K562 (cell line): ENCODE measurements around the gene PRSS23. TPM values are rescaled to one million over a fixed set of nuclear protein-coding genes. Genes with fewer than 3 reads are reported as not detected.

Experiments used
- ATAC-seq: fragments of 200-7000 bp; cut with Tn5 transposase; 3 replicates; pipeline ENCODE4 v1.9.1; 2020; ENCODE audit warnings: moderate library complexity
- BruUV-seq: library from RNA; stranded (reverse); fragments of 400-500 nt; replicated peaks from 2 replicates; lab custom pipeline; 2021; lab: Mats Ljungman, UMichigan
- CTCF ChIA-PET: fragments of 300-600 bp; formaldehyde crosslinking; extraction: SDS; loops from one replicate; lab custom pipeline; 2021; ENCODE audit warnings: low intra/inter-chr PET ratio; lab: Yijun Ruan, JAX
- POLR2A ChIA-PET: fragments of 300-600, 350-650 bp; sonication (Branson Sonifier 250); formaldehyde crosslinking; extraction: SDS; loops from one replicate; lab custom pipeline; 2021; ENCODE audit warnings: antibody characterized with exemption, inconsistent platforms; lab: Yijun Ruan, JAX
- DNase-seq, 4 experiments: peaks; one replicate each; pipeline versions ENCODE4 v3.0.0 to v3.0.0-alpha.2; 2011 to 2018; ENCODE audit warnings: low spot score in 3 of 4, mixed read lengths in 3 of 4; ENCODE audit errors: extremely low read depth in 1 of 4
- FAIRE-seq: peaks from 2 replicates; lab custom pipeline; 2011; peaks lifted over from hg19 to GRCh38; lab: Jason Lieb, UNC
- H2AFZ ChIP-seq: 2 replicates; pipeline ENCODE4 v1.6.0; 2011; ENCODE audit warnings: low read depth, low read length, control low read depth, inconsistent platforms
- H3K27ac ChIP-seq: fragments of 200-600 bp; 3 replicates; pipeline ENCODE4 v1.8.0; 2011; ENCODE audit warnings: low read depth, mild to moderate bottlenecking, control low read depth, inconsistent platforms, low read length, moderate library complexity, mixed read lengths; ENCODE audit errors: extremely low read depth
- H3K27me3 ChIP-seq, 2 experiments: fragments of 300-600 bp in 1 of 2; 2 replicates in 1 of 2; 3 replicates in 1 of 2; pipeline versions ENCODE4 v1.6.0 to v1.8.0; 2011; ENCODE audit warnings: inconsistent platforms in 2 of 2, low read length in 2 of 2, mild to moderate bottlenecking in 1 of 2, mixed read lengths in 1 of 2, moderate library complexity in 1 of 2; ENCODE audit not compliant: control insufficient read depth in 2 of 2, insufficient read depth in 2 of 2
- H3K36me3 ChIP-seq: fragments of 300-600 bp; 3 replicates; pipeline ENCODE4 v1.8.0; 2011; ENCODE audit warnings: mild to moderate bottlenecking, low read length, inconsistent platforms; ENCODE audit not compliant: control insufficient read depth, insufficient read depth
- H3K4me1 ChIP-seq, 2 experiments: fragments of 200-600 bp in 1 of 2; replicated peaks in 1 of 2; 2 replicates in 1 of 2; 3 replicates in 1 of 2; pipeline versions ENCODE4 v1.5.1 to v1.8.0; 2011; ENCODE audit warnings: inconsistent platforms in 2 of 2, low read length in 2 of 2, mild to moderate bottlenecking in 1 of 2, mixed read lengths in 1 of 2, moderate library complexity in 1 of 2; ENCODE audit not compliant: control insufficient read depth in 2 of 2, insufficient read depth in 2 of 2
- H3K4me2 ChIP-seq: 2 replicates; pipeline ENCODE4 v1.6.1; 2011; ENCODE audit warnings: low read length, control low read depth, inconsistent platforms, mixed read lengths; ENCODE audit not compliant: insufficient read depth
- H3K4me3 ChIP-seq: fragments of 200-600 bp; sonication (generic), shearing (Covaris generic); 2 replicates; pipeline ENCODE4 v1.5.1; 2016; ENCODE audit warnings: control low read depth, inconsistent platforms
- H3K79me2 ChIP-seq: fragments of 200-600 bp; 3 replicates; pipeline ENCODE4 v1.8.0; 2011; ENCODE audit warnings: low read length, inconsistent platforms; ENCODE audit not compliant: control insufficient read depth, insufficient read depth
- H3K9ac ChIP-seq, 2 experiments: 2 replicates each; pipeline versions ENCODE4 v1.6.0 to v1.6.1; 2011; ENCODE audit warnings: low read depth in 2 of 2, low read length in 2 of 2, control low read depth in 1 of 2, inconsistent platforms in 1 of 2, mild to moderate bottlenecking in 1 of 2, mixed read lengths in 1 of 2; ENCODE audit not compliant: insufficient read depth in 1 of 2
- H3K9me1 ChIP-seq: one replicate; pipeline ENCODE4 v1.6.0; 2011; ENCODE audit warnings: inconsistent platforms, mild to moderate bottlenecking, low read length, moderate library complexity; ENCODE audit not compliant: control insufficient read depth, insufficient read depth
- H3K9me3 ChIP-seq: replicated peaks from 2 replicates; pipeline ENCODE4 v1.5.1; 2011; ENCODE audit warnings: low read depth, low read length, inconsistent platforms; ENCODE audit not compliant: control insufficient read depth, insufficient read depth
- H4K20me1 ChIP-seq: replicated peaks from 2 replicates; pipeline ENCODE4 v1.6.1; 2011; ENCODE audit warnings: low read length, inconsistent platforms, mixed read lengths; ENCODE audit not compliant: control insufficient read depth, insufficient read depth
- ATF4 ChIP-seq: fragments of 450-650 bp; formaldehyde crosslinking; IDR thresholded peaks from 2 replicates; pipeline ENCODE4 v1.4.0; 2022; ENCODE audit warnings: mild to moderate bottlenecking, moderate library complexity
- CBX5 ChIP-seq: IDR thresholded peaks from 2 replicates; pipeline ENCODE4 v1.6.1; 2014; ENCODE audit warnings: low read depth, borderline replicate concordance
- CEBPB ChIP-seq: fragments of 450-650 bp; IDR thresholded peaks from 2 replicates; pipeline ENCODE4 v1.6.1; 2016; ENCODE audit warnings: missing genetic modification characterization, missing compliant biosample characterization
- MEIS2 ChIP-seq: fragments of 450-650 bp; IDR thresholded peaks from 2 replicates; pipeline ENCODE4 v1.6.1; 2014; ENCODE audit warnings: mild to moderate bottlenecking; ENCODE audit not compliant: partially characterized antibody
- PBX2 ChIP-seq, 2 experiments: IDR thresholded peaks in 1 of 2; conservative IDR thresholded peaks in 1 of 2; 2 replicates each; pipeline ENCODE4 v1.6.1; 2016; ENCODE audit warnings: low read depth in 2 of 2, mild to moderate bottlenecking in 1 of 2, missing compliant biosample characterization in 1 of 2, missing genetic modification characterization in 1 of 2, moderate library complexity in 1 of 2
- PKNOX1 ChIP-seq: fragments of 450-650 bp; IDR thresholded peaks from 2 replicates; pipeline ENCODE4 v1.6.1; 2016
- TAF1 ChIP-seq: IDR thresholded peaks from 2 replicates; pipeline ENCODE4 v1.6.1; 2011; ENCODE audit warnings: mild to moderate bottlenecking, low read length, moderate library complexity; ENCODE audit not compliant: insufficient read depth, control insufficient read depth, severe bottlenecking; ENCODE audit errors: extremely low read depth
- ZNF146 ChIP-seq: IDR thresholded peaks from one replicate; pipeline ENCODE4 v1.6.1; 2018; ENCODE audit warnings: missing compliant biosample characterization; ENCODE audit not compliant: unreplicated experiment
- ZNF263 ChIP-seq: sonication (generic); formaldehyde crosslinking; IDR thresholded peaks from 2 replicates; pipeline ENCODE4 v1.8.0; 2022; ENCODE audit warnings: mild to moderate bottlenecking, missing genetic modification reagents, borderline replicate concordance
- WGBS: fragments of 100-300 bp; shearing (Covaris generic); methylation state at CpG from one replicate; pipeline ENCODE4 v1.1.6; 2016; ENCODE audit warnings: low coverage, mixed read lengths; ENCODE audit not compliant: insufficient coverage; ENCODE audit errors: missing lambda C conversion rate; 5-methylcytosine and 5-hydroxymethylcytosine counted together
- in situ Hi-C: fragments of 300-500 bp; cut with MboI; formaldehyde crosslinking; loops from 4 replicates; pipeline ENCODE4 v1.15.0; 2018; ENCODE audit warnings: inconsistent platforms, mixed read lengths
- intact Hi-C: fragments of 100-400 bp; cut with micrococcal nuclease; formaldehyde crosslinking; loops from 2 replicates; pipeline ENCODE4 v1.14.2; 2022
- polyA plus RNA-seq, 8 experiments: library from polyadenylated mRNA; depleted of rRNA in 4 of 8; stranded (reverse) in 5 of 8; unstranded in 3 of 8; fragments of >200 nt; fragmentation: Nextera tagmentation in 2 of 8; fragmentation: Illumina TruSeq in 1 of 8; extraction: Ambion mirVana in 2 of 8; extraction: Trizol in 1 of 8; gene quantifications; 2 replicates each; pipeline versions ENCODE4 v1.2.1 to v1.2.3, GENCODE V29; 2011 to 2014; ENCODE audit warnings: inconsistent platforms in 1 of 8, missing spikeins in 1 of 8
- total RNA-seq, 7 experiments: library from RNA; depleted of rRNA in 6 of 7; stranded (reverse); fragments of >200 nt in 6 of 7; fragmentation: Illumina TruSeq in 2 of 7; extraction: Trizol in 2 of 7; gene quantifications; 2 replicates each; pipeline versions ENCODE4 v1.2.1 to v1.2.3, GENCODE V29; 2011 to 2021; ENCODE audit warnings: low replicate concordance in 1 of 7

PRSS23 gene
- total and polyA plus RNA-seq, 9 of the 15 experiments (the other 6 are each of a cell fraction or from before 2014, with no cell fraction given): 0.04 to 0.51 (median 0.11) TPM; not detected in 2

- Histone ChIP-seq H3K9ac (no peak overlapping the region), H3K4me1 (no peaks in the 10 kb centered on the region; a peak in 1 of 5 replicates), H2AFZ (no peak overlapping the region), H3K9me1 (no peaks in the 10 kb centered on the region), H3K27me3 (peaks cover 8 to 9% of the 10 kb centered on the region in 2 experiments; a peak in 3 of 5 replicates), H3K4me3 (no peak overlapping the region), H3K79me2 (no peaks in the 10 kb centered on the region), H3K36me3 (no peaks in the 10 kb centered on the region), H4K20me1 (no peaks in the 10 kb centered on the region)
- ATAC-seq (no peak), DNase-seq (no peak), FAIRE-seq (no peak)
- in situ Hi-C loops (no loop called here), intact Hi-C loops (no loop called here)
- no TSS peak for BruUV-seq
- WGBS: 0% methylated on average over 1 of the region's 1 CpG
- TF ChIP-seq ZNF146 (CRISPR knock-in tag): no peak
- TF ChIP-seq PKNOX1: peak; percentile 60; the same call in 1 of the 2 replicates
- TF ChIP-seq ZNF263 (CRISPR knock-in tag): no peak
- 0 out of 2 replicates have a peak, but pooled peaks have one; percentile 52 for TF ChIP-seq ATF4 (CRISPR knock-in tag)
- TF ChIP-seq MEIS2: peak; percentile 76
- no peak for TF ChIP-seq TAF1
- no peak for TF ChIP-seq PBX2 (CRISPR knock-in tag; IDR thresholded peaks at IDR 0.05; ENCODE audit: low read depth)
- peak; percentile 78 for TF ChIP-seq PBX2 (tag; conservative IDR thresholded peaks at IDR 0.05; ENCODE audit: low read depth)
- no peak for TF ChIP-seq CBX5
- no peak for TF ChIP-seq CEBPB (tag)
- TF ChIP-seq, all 486 proteins: peak for 4
- no peak overlapping the region for H3K27ac ChIP-seq
- no peaks in the 10 kb centered on the region for H3K9me3 ChIP-seq
- CTCF ChIA-PET: no interaction called here
- POLR2A ChIA-PET: interaction anchor here (0.6 to 1.2 kb wide), 2 partner anchors 105 to 185 kb away, joined by 3 to 4 read pairs; no protein-coding TSS in a partner anchor
- no peak overlapping the region for H3K4me2 ChIP-seq
These were observed 7.0 kb upstream of the PRSS23 start for GRCh38 chr11:86793307-86793706.
